ENCODE data around the gene MILR1. TPM values are rescaled to one million over a fixed set of nuclear protein-coding genes. Genes with fewer than 3 reads are reported as not detected.
A peak's percentile ranks its signal among the peaks of the same experiment; 100 is the strongest.

Gene MILR1
- total and polyA plus RNA-seq, 2 donors (not counting 3 experiments of a cell fraction or from before 2014, with no cell fraction given) = 1.2 to 17.8 TPM

- dilution Hi-C loops (cut with MboI; ENCODE audit: extremely low pct_ligation_motif_present, low sequenced_read_pairs) = no loop called here
- POLR2A ChIA-PET = no interaction called here
- H2AFZ ChIP-seq (ENCODE audit: low read depth, low read length) = no peak overlapping the region
Observed at GRCh38 chr17:64447526-64447925, 1.4 kb upstream of the MILR1 start.

GRCh38 chr17:64449545-64449944 lies 630 bp downstream of the MILR1 start:
- intact Hi-C loops (cut with micrococcal nuclease) = no loop called here

More at GRCh38 chr17:64447526-64447925, 1.4 kb upstream of the MILR1 start:
- TF ChIP-seq FOS (IDR thresholded peaks at IDR 0.05; ENCODE audit: borderline replicate concordance, insufficient read depth, low read length) (no peak), MAX (IDR thresholded peaks at IDR 0.05; ENCODE audit: insufficient read depth, insufficient read length) (no peak), JUN (IDR thresholded peaks at IDR 0.05; ENCODE audit: borderline replicate concordance, insufficient read depth, insufficient read length, low read depth) (no peak), POLR2AphosphoS5 (IDR thresholded peaks at IDR 0.05; ENCODE audit: insufficient read depth, low read depth, low read length) (no peak), POLR2A (IDR thresholded peaks at IDR 0.05; ENCODE audit: low read depth, low read length) (no peak)
- DNase-seq (ENCODE audit: low read depth, low spot score) (no peak), FAIRE-seq (no peak)
- H4K20me1 ChIP-seq (replicated peaks; ENCODE audit: control insufficient read depth, extremely low read depth, insufficient read depth, low read length) = no peaks in the 10 kb centered on the region
- CTCF ChIA-PET = no interaction called here
- H3K4me3 ChIP-seq (replicated peaks in 1 of 3; ENCODE audit: insufficient read depth in 1 of 3, low read depth in 1 of 3, low read length in 3 of 3) = no peak overlapping the region
- H3K9ac ChIP-seq (replicated peaks; ENCODE audit: extremely low read depth, insufficient read depth, low read length) = no peak overlapping the region
- H3K4me2 ChIP-seq (ENCODE audit: insufficient read depth, low read length) = no peak overlapping the region
- H3K27ac ChIP-seq (ENCODE audit: insufficient read depth, low read depth, low read length) = no peak overlapping the region
- intact Hi-C loops (cut with micrococcal nuclease) = no loop called here
- no peaks in the 10 kb centered on the region for H3K9me3 ChIP-seq (replicated peaks; ENCODE audit: control insufficient read depth, insufficient read depth, low read length)
- no TSS peak for BruUV-seq (replicated peaks)
- no peaks in the 10 kb centered on the region for H3K79me2 ChIP-seq (ENCODE audit: control insufficient read depth, insufficient read depth, low read length)
- peaks cover 12% of the 10 kb centered on the region for H3K4me1 ChIP-seq (ENCODE audit: control insufficient read depth, extremely low read depth, insufficient read depth, low read length)
- H3K27me3 ChIP-seq (ENCODE audit: control insufficient read depth in 2 of 2, insufficient read depth in 2 of 2, low read length in 2 of 2) = no peaks in the 10 kb centered on the region
- no peaks in the 10 kb centered on the region for H3K36me3 ChIP-seq (ENCODE audit: control insufficient read depth in 2 of 2, extremely low read depth in 1 of 2, insufficient read depth in 2 of 2, low read length in 2 of 2)
- no peaks in the 10 kb centered on the region for H3K9me1 ChIP-seq (replicated peaks; ENCODE audit: control insufficient read depth, extremely low read depth, insufficient read depth, low read length)

More at GRCh38 chr17:64449545-64449944, 630 bp downstream of the MILR1 start:
- peaks cover 12% of the 10 kb centered on the region for H3K4me1 ChIP-seq (ENCODE audit: control insufficient read depth, extremely low read depth, insufficient read depth, low read length)
- BruUV-seq (replicated peaks) = no TSS peak
- peak overlapping the region; percentile 18 for H3K9ac ChIP-seq (replicated peaks; ENCODE audit: extremely low read depth, insufficient read depth, low read length)
- no peak overlapping the region for H3K4me3 ChIP-seq (replicated peaks in 1 of 3; ENCODE audit: insufficient read depth in 1 of 3, low read depth in 1 of 3, low read length in 3 of 3)
- H4K20me1 ChIP-seq (replicated peaks; ENCODE audit: control insufficient read depth, extremely low read depth, insufficient read depth, low read length) = no peaks in the 10 kb centered on the region
- no peaks in the 10 kb centered on the region for H3K27me3 ChIP-seq (ENCODE audit: control insufficient read depth in 2 of 2, insufficient read depth in 2 of 2, low read length in 2 of 2)
- no peaks in the 10 kb centered on the region for H3K9me1 ChIP-seq (replicated peaks; ENCODE audit: control insufficient read depth, extremely low read depth, insufficient read depth, low read length)
- dilution Hi-C loops (cut with MboI; ENCODE audit: extremely low pct_ligation_motif_present, low sequenced_read_pairs) = no loop called here
- DNase-seq (ENCODE audit: low read depth, low spot score) (no peak), FAIRE-seq (no peak)
- H2AFZ ChIP-seq (ENCODE audit: low read depth, low read length) = no peak overlapping the region
- peak overlapping the region; percentile 50 for H3K27ac ChIP-seq (ENCODE audit: insufficient read depth, low read depth, low read length)
- POLR2A ChIA-PET = no interaction called here
- peak overlapping the region; percentile 21 for H3K4me2 ChIP-seq (ENCODE audit: insufficient read depth, low read length)
- H3K9me3 ChIP-seq (replicated peaks; ENCODE audit: control insufficient read depth, insufficient read depth, low read length) = no peaks in the 10 kb centered on the region
- TF ChIP-seq MYC (IDR thresholded peaks at IDR 0.05; ENCODE audit: low read depth, low read length) = no peak
- no peak for TF ChIP-seq GATA2 (IDR thresholded peaks at IDR 0.05; ENCODE audit: insufficient read depth, insufficient read length, low read depth, low read length)
- no peak for TF ChIP-seq EZH2 (IDR thresholded peaks at IDR 0.05; ENCODE audit: borderline replicate concordance, low read depth, low read length, severe bottlenecking)
- TF ChIP-seq POLR2AphosphoS5 (IDR thresholded peaks at IDR 0.05; ENCODE audit: insufficient read depth, low read depth, low read length) = no peak
- TF ChIP-seq, protein P1, sequence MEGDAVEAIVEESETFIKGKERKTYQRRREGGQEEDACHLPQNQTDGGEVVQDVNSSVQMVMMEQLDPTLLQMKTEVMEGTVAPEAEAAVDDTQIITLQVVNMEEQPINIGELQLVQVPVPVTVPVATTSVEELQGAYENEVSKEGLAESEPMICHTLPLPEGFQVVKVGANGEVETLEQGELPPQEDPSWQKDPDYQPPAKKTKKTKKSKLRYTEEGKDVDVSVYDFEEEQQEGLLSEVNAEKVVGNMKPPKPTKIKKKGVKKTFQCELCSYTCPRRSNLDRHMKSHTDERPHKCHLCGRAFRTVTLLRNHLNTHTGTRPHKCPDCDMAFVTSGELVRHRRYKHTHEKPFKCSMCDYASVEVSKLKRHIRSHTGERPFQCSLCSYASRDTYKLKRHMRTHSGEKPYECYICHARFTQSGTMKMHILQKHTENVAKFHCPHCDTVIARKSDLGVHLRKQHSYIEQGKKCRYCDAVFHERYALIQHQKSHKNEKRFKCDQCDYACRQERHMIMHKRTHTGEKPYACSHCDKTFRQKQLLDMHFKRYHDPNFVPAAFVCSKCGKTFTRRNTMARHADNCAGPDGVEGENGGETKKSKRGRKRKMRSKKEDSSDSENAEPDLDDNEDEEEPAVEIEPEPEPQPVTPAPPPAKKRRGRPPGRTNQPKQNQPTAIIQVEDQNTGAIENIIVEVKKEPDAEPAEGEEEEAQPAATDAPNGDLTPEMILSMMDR (IDR thresholded peaks at IDR 0.05; ENCODE audit: extremely low read depth in 1 of 2, insufficient read depth in 1 of 2, low read depth in 1 of 2, low read length in 2 of 2) = no peak
- no peaks in the 10 kb centered on the region for H3K36me3 ChIP-seq (ENCODE audit: control insufficient read depth in 2 of 2, extremely low read depth in 1 of 2, insufficient read depth in 2 of 2, low read length in 2 of 2)
- CTCF ChIA-PET = interaction anchor here (2.3 kb wide), 1 partner anchor 42 kb away, joined by 10 read pairs; no protein-coding TSS in a partner anchor
- H3K79me2 ChIP-seq (ENCODE audit: control insufficient read depth, insufficient read depth, low read length) = no peaks in the 10 kb centered on the region

Measured in endothelial cell of umbilical vein (primary cell).